IMR-90 (cell line): ENCODE measurements around the gene WDR70. TPM values are rescaled to one million over a fixed set of nuclear protein-coding genes. Genes with fewer than 3 reads are reported as not detected.

Source experiments
- ATAC-seq: fragments of 200-7000 bp; cut with Tn5 transposase; 2 replicates; pipeline ENCODE4 v1.9.1; 2020; ENCODE audit warnings: low read depth, mild to moderate bottlenecking, moderate library complexity
- BruUV-seq: library from RNA; stranded (reverse); fragments of 400-500 nt; replicated peaks from 2 replicates; lab custom pipeline; 2021; lab: Mats Ljungman, UMichigan
- CTCF ChIA-PET: fragments of 300-600 bp; formaldehyde crosslinking; extraction: SDS; loops from one replicate; lab custom pipeline; 2021; ENCODE audit warnings: antibody characterized with exemption; lab: Yijun Ruan, JAX
- POLR2A ChIA-PET: fragments of 300-600 bp; sonication (Branson Sonifier 250); formaldehyde crosslinking; loops from one replicate; lab custom pipeline; 2022; ENCODE audit warnings: antibody characterized with exemption; ENCODE audit not compliant: unreplicated experiment; lab: Charles Lee
- DNase-seq: peaks from one replicate; pipeline ENCODE4 v3.0.0; 2013
- H2AFZ ChIP-seq: replicated peaks from 2 replicates; pipeline ENCODE3; 2013; ENCODE audit warnings: low read length, mild to moderate bottlenecking; ENCODE audit not compliant: poor library complexity
- H2AK5ac ChIP-seq: 2 replicates; pipeline ENCODE4 v1.6.1; 2013; ENCODE audit warnings: low read depth, low read length, inconsistent platforms
- H2AK9ac ChIP-seq: replicated peaks from 2 replicates; pipeline ENCODE3; 2013; ENCODE audit warnings: mild to moderate bottlenecking, low read depth, low read length, moderate library complexity; ENCODE audit not compliant: poor library complexity
- H2BK120ac ChIP-seq: 2 replicates; pipeline ENCODE4 v1.6.1; 2013; ENCODE audit warnings: low read depth, low read length, inconsistent platforms
- H2BK15ac ChIP-seq: 3 replicates; pipeline ENCODE4 v1.6.1; 2013; ENCODE audit warnings: low read depth, low read length, inconsistent platforms
- H2BK20ac ChIP-seq: 2 replicates; pipeline ENCODE4 v1.6.1; 2013; ENCODE audit warnings: low read depth, mild to moderate bottlenecking, inconsistent platforms, low read length, moderate library complexity
- H2BK5ac ChIP-seq: 2 replicates; pipeline ENCODE4 v1.6.1; 2013; ENCODE audit warnings: mild to moderate bottlenecking, low read depth, low read length, inconsistent platforms; ENCODE audit not compliant: poor library complexity, severe bottlenecking
- H3K14ac ChIP-seq: replicated peaks from 2 replicates; pipeline ENCODE4 v1.6.1; 2013; ENCODE audit warnings: low read depth, low read length, inconsistent platforms
- H3K18ac ChIP-seq: 2 replicates; pipeline ENCODE4 v1.6.1; 2013; ENCODE audit warnings: low read depth, low read length, control low read depth
- H3K23ac ChIP-seq: 2 replicates; pipeline ENCODE4 v1.6.1; 2013; ENCODE audit warnings: low read depth, low read length, inconsistent platforms
- H3K27ac ChIP-seq: 2 replicates; pipeline ENCODE4 v1.5.1; 2013; ENCODE audit warnings: mild to moderate bottlenecking, control low read depth, low read length; ENCODE audit not compliant: insufficient read depth
- H3K27me3 ChIP-seq: 2 replicates; pipeline ENCODE4 v1.6.1; 2013; ENCODE audit warnings: low read length; ENCODE audit not compliant: control insufficient read depth, insufficient read depth
- H3K36me3 ChIP-seq: 2 replicates; pipeline ENCODE4 v1.6.1; 2013; ENCODE audit warnings: low read length, mixed read lengths; ENCODE audit not compliant: control insufficient read depth, insufficient read depth
- H3K4ac ChIP-seq: 2 replicates; pipeline ENCODE4 v1.6.1; 2013; ENCODE audit warnings: low read depth, low read length, inconsistent platforms
- H3K4me1 ChIP-seq: 2 replicates; pipeline ENCODE4 v1.6.1; 2013; ENCODE audit warnings: low read length, mixed read lengths; ENCODE audit not compliant: control insufficient read depth, insufficient read depth
- H3K4me2 ChIP-seq: 2 replicates; pipeline ENCODE4 v1.6.1; 2013; ENCODE audit warnings: low read depth, mild to moderate bottlenecking, control low read depth, low read length, moderate library complexity
- H3K4me3 ChIP-seq: 2 replicates; pipeline ENCODE4 v1.5.1; 2013; ENCODE audit warnings: low read depth, mild to moderate bottlenecking, control low read depth, low read length, moderate library complexity; ENCODE audit not compliant: insufficient read depth
- H3K56ac ChIP-seq: 2 replicates; pipeline ENCODE4 v1.6.1; 2013; ENCODE audit warnings: low read length, inconsistent platforms; ENCODE audit not compliant: insufficient read depth; ENCODE audit errors: extremely low read depth
- H3K79me1 ChIP-seq, 2 experiments: 2 replicates each; pipeline ENCODE4 v1.6.1; 2013; ENCODE audit warnings: low read length in 2 of 2, inconsistent platforms in 1 of 2, low read depth in 1 of 2
- H3K9ac ChIP-seq: 2 replicates; pipeline ENCODE4 v1.6.1; 2013; ENCODE audit warnings: low read depth, low read length, control low read depth
- H3K9me1 ChIP-seq: 2 replicates; pipeline ENCODE4 v1.6.1; 2013; ENCODE audit warnings: low read length, inconsistent platforms; ENCODE audit not compliant: insufficient read depth
- H3K9me3 ChIP-seq: 2 replicates; pipeline ENCODE4 v1.6.1; 2013; ENCODE audit warnings: low read length; ENCODE audit not compliant: control insufficient read depth, insufficient read depth
- H4K20me1 ChIP-seq: 2 replicates; pipeline ENCODE4 v1.6.1; 2013; ENCODE audit warnings: low read length, inconsistent platforms; ENCODE audit not compliant: insufficient read depth
- H4K5ac ChIP-seq: 2 replicates; pipeline ENCODE4 v1.6.1; 2013; ENCODE audit warnings: mild to moderate bottlenecking, low read depth, low read length, control low read depth
- H4K8ac ChIP-seq, 2 experiments: 2 replicates each; pipeline ENCODE4 v1.6.1; 2013; ENCODE audit warnings: low read depth in 2 of 2, low read length in 2 of 2, control low read depth in 1 of 2, inconsistent platforms in 1 of 2
- H4K91ac ChIP-seq: 2 replicates; pipeline ENCODE4 v1.6.1; 2013; ENCODE audit warnings: low read depth, low read length, inconsistent platforms; ENCODE audit not compliant: insufficient read depth
- BHLHE40 ChIP-seq: fragments of 150-350 bp; IDR thresholded peaks from 2 replicates; pipeline ENCODE4 v1.6.1; 2016; ENCODE audit warnings: mild to moderate bottlenecking, low read depth, low read length
- CHD1 ChIP-seq: IDR thresholded peaks from 2 replicates; pipeline ENCODE4 v1.6.1; 2012; ENCODE audit warnings: low read depth, low read length, improper control_type of control experiment
- ELK1 ChIP-seq: fragments of 150-350 bp; IDR thresholded peaks from 2 replicates; pipeline ENCODE4 v1.6.1; 2016; ENCODE audit warnings: low read depth, mild to moderate bottlenecking, low read length, moderate library complexity, borderline replicate concordance
- FOS ChIP-seq: fragments of 150-350 bp; IDR thresholded peaks from 2 replicates; pipeline ENCODE4 v1.6.1; 2016; ENCODE audit warnings: low read depth, low read length
- MAZ ChIP-seq: IDR thresholded peaks from 2 replicates; pipeline ENCODE4 v1.6.1; 2012; ENCODE audit warnings: low read depth, mild to moderate bottlenecking, low read length, improper control_type of control experiment, moderate library complexity, borderline replicate concordance
- MXI1 ChIP-seq: IDR thresholded peaks from 2 replicates; pipeline ENCODE4 v1.6.1; 2012; ENCODE audit warnings: low read depth, mild to moderate bottlenecking, low read length, moderate library complexity, borderline replicate concordance
- NFE2L2 ChIP-seq: fragments of 150-350 bp; IDR thresholded peaks from 2 replicates; pipeline ENCODE4 v1.6.1; 2016; ENCODE audit warnings: low read depth, mild to moderate bottlenecking, low read length
- WGBS, 2 experiments: methylation state at CpG; one replicate each; pipeline versions ENCODE4 v1.1.5 to v1.1.7; 2013; ENCODE audit warnings: missing lambda C conversion rate in 2 of 2; ENCODE audit not compliant: insufficient read length in 1 of 2; ENCODE audit errors: extremely low coverage in 2 of 2; 5-methylcytosine and 5-hydroxymethylcytosine counted together
- dilution Hi-C: fragments of 300-500 bp; cut with HindIII; formaldehyde crosslinking; loops from one replicate; pipeline ENCODE4 v1.14.3; 2018; ENCODE audit warnings: low sequenced_read_pairs; ENCODE audit not compliant: unreplicated experiment
- in situ Hi-C: fragments of 300-500 bp; cut with MboI; formaldehyde crosslinking; loops from 3 replicates; pipeline ENCODE4 v1.14.3; 2019; ENCODE audit warnings: low sequenced_read_pairs, inconsistent platforms, mixed read lengths
- intact Hi-C: fragments of 100-400 bp; cut with micrococcal nuclease; formaldehyde crosslinking; loops from 2 replicates; pipeline ENCODE4 v1.10.0; 2022
- polyA plus RNA-seq, 3 experiments: library from polyadenylated mRNA; depleted of rRNA; stranded (reverse); fragments of >200 nt; gene quantifications; 2 replicates each; pipeline ENCODE4 v1.2.3, GENCODE V29; 2012; ENCODE audit warnings: low replicate concordance in 1 of 3
- total RNA-seq: library from RNA; depleted of rRNA; stranded (reverse); fragments of >200 nt; gene quantifications from 2 replicates; pipeline ENCODE4 v1.2.3, GENCODE V29; 2012
- TF ChIP-seq, protein P1 (sequence below): fragments of 150-350 bp; IDR thresholded peaks from 2 replicates; pipeline ENCODE4 v1.6.1; 2017; ENCODE audit warnings: mild to moderate bottlenecking, antibody characterized with exemption, low read length, low read depth

The WDR70 gene
- total and polyA plus RNA-seq, 2 of the 4 experiments (the other 2 are of a cell fraction) = 16.7 to 29.9 TPM

- Histone ChIP-seq H3K56ac (no peak overlapping the region), H3K18ac (no peak overlapping the region), H3K4me1 (no peaks in the 10 kb centered on the region), H3K36me3 (no peaks in the 10 kb centered on the region), H3K9me3 (no peaks in the 10 kb centered on the region), H3K14ac (no peak overlapping the region), H2AFZ (no peak overlapping the region), H3K4ac (no peak overlapping the region), H3K27me3 (no peaks in the 10 kb centered on the region), H3K4me2 (no peak overlapping the region), H3K23ac (no peak overlapping the region), H4K20me1 (no peaks in the 10 kb centered on the region; the same call in 1 of the 2 replicates), H2AK5ac (no peak overlapping the region), H3K9ac (no peak overlapping the region), H3K4me3 (no peak overlapping the region), H4K91ac (no peak overlapping the region), H3K79me1 (no peaks in the 10 kb centered on the region), H4K5ac (no peak overlapping the region), H2BK20ac (no peak overlapping the region), H4K8ac (no peak overlapping the region), H2BK15ac (no peak overlapping the region), H3K9me1 (no peaks in the 10 kb centered on the region), H2BK120ac (no peak overlapping the region), H2AK9ac (no peak overlapping the region), H2BK5ac (no peak overlapping the region), H3K27ac (no peak overlapping the region)
- no peak for ATAC-seq
- no TSS peak for BruUV-seq
- intact Hi-C loops (no loop called here), in situ Hi-C loops (no loop called here), dilution Hi-C loops (no loop called here)
- CTCF ChIA-PET = no interaction called here
- TF ChIP-seq, protein P1, sequence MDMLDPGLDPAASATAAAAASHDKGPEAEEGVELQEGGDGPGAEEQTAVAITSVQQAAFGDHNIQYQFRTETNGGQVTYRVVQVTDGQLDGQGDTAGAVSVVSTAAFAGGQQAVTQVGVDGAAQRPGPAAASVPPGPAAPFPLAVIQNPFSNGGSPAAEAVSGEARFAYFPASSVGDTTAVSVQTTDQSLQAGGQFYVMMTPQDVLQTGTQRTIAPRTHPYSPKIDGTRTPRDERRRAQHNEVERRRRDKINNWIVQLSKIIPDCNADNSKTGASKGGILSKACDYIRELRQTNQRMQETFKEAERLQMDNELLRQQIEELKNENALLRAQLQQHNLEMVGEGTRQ = no peak
- TF ChIP-seq CHD1 (no peak), NFE2L2 (no peak), MXI1 (no peak), MAZ (no peak), BHLHE40 (no peak), ELK1 (no peak), FOS (no peak)
- POLR2A ChIA-PET = no interaction called here
- WGBS, 2 experiments = no CpG with 5 or more reads among the region's 2 CpGs
- DNase-seq = no peak
These were observed 201.0 kb downstream of the WDR70 start for GRCh38 chr5:37580106-37580505.
